Stromal cell of bone marrow (primary cell): ENCODE results near the gene HOXC5.

Experiments
- DNase-seq: peaks from one replicate; pipeline ENCODE4 v3.0.0-alpha.2; 2012; ENCODE audit warnings: low read depth

HOXC5 gene

GRCh38 chr12:54019924-54020590 lies 12.8 kb upstream of the HOXC5 start:
- no peak for DNase-seq

GRCh38 chr12:54020591-54021405 lies 12.1 kb upstream of the HOXC5 start:
- no peak for DNase-seq

- DNase-seq: no peak
Measured at GRCh38 chr12:54021432-54022013, 11.3 kb upstream of the HOXC5 start.

GRCh38 chr12:54022960-54023884 lies 9.6 kb upstream of the HOXC5 start:
- DNase-seq: no peak

GRCh38 chr12:54024127-54024526 lies 8.7 kb upstream of the HOXC5 start:
- DNase-seq: no peak

GRCh38 chr12:54024581-54025305 lies 8.1 kb upstream of the HOXC5 start:
- DNase-seq: no peak

GRCh38 chr12:54025499-54026405 lies 7.1 kb upstream of the HOXC5 start:
- DNase-seq: no peak

GRCh38 chr12:54026640-54027441 lies 6.0 kb upstream of the HOXC5 start:
- DNase-seq: no peak

GRCh38 chr12:54027442-54027786 lies 5.4 kb upstream of the HOXC5 start:
- DNase-seq: no peak

- DNase-seq: peak; percentile 57
Measured at GRCh38 chr12:54028314-54029201, 4.3 kb upstream of the HOXC5 start, which contains the start of gene HOXC6. HOXC6 (plus strand) TSS chr12:54028440; CDS start chr12:54028522, 82 bp downstream.

- DNase-seq: no peak
Measured at GRCh38 chr12:54029529-54030441, 3.1 kb upstream of the HOXC5 start.

GRCh38 chr12:54030442-54030801 lies 2.4 kb upstream of the HOXC5 start:
- no peak for DNase-seq

GRCh38 chr12:54030889-54031471 lies 1.9 kb upstream of the HOXC5 start:
- no peak for DNase-seq

GRCh38 chr12:54031480-54031879 lies 1.4 kb upstream of the HOXC5 start:
- no peak for DNase-seq

GRCh38 chr12:54032086-54032619 lies 697 bp upstream of the HOXC5 start:
- DNase-seq: no peak

GRCh38 chr12:54033106-54033979 lies 493 bp downstream of the HOXC5 start:
- no peak for DNase-seq
